ENCODE data around the gene BLTP1.

DNA sequence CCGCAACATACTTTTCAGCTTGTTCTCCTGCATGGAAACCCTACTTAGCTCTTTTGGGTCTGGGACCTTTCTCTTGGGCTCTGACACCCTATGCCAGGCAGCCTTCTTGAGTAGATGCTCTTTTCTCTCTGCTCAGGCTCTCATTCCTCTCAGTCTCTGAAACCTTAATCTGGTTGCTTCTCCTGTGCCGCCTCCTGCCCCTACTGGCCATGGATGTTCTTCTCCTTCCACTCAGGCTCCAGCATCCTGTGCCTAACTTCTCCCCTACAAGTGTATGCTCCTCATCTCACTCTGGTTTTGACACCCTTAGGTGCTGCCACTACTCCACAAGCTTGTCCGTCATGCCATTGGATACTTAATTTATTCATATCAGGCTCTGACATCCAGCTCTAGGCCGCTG is 15.2 kb downstream of the BLTP1 start:
- TF ChIP-seq EP300 (IDR thresholded peaks at IDR 0.05) = no peak
- TF ChIP-seq, protein P1, sequence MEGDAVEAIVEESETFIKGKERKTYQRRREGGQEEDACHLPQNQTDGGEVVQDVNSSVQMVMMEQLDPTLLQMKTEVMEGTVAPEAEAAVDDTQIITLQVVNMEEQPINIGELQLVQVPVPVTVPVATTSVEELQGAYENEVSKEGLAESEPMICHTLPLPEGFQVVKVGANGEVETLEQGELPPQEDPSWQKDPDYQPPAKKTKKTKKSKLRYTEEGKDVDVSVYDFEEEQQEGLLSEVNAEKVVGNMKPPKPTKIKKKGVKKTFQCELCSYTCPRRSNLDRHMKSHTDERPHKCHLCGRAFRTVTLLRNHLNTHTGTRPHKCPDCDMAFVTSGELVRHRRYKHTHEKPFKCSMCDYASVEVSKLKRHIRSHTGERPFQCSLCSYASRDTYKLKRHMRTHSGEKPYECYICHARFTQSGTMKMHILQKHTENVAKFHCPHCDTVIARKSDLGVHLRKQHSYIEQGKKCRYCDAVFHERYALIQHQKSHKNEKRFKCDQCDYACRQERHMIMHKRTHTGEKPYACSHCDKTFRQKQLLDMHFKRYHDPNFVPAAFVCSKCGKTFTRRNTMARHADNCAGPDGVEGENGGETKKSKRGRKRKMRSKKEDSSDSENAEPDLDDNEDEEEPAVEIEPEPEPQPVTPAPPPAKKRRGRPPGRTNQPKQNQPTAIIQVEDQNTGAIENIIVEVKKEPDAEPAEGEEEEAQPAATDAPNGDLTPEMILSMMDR (IDR thresholded peaks at IDR 0.05) = no peak
- TF ChIP-seq POLR2AphosphoS5 (IDR thresholded peaks at IDR 0.05) = no peak

Measured in esophagus muscularis mucosa (tissue), 4 donors.